IMR-90 (cell line): ENCODE results near the gene LRFN4.
A peak's percentile ranks its signal among the peaks of the same experiment; 100 is the strongest.

Experiments used
- BHLHE40 ChIP-seq: fragments of 150-350 bp; IDR thresholded peaks from 2 replicates; pipeline ENCODE4 v1.6.1; 2016; ENCODE audit warnings: mild to moderate bottlenecking, low read depth, low read length
- CEBPB ChIP-seq: IDR thresholded peaks from 2 replicates; pipeline ENCODE4 v1.6.1; 2012; ENCODE audit warnings: low read depth, low read length, improper control_type of control experiment
- POLR2A ChIP-seq: IDR thresholded peaks from 2 replicates; pipeline ENCODE4 v1.6.1; 2012; ENCODE audit warnings: mild to moderate bottlenecking, low read depth, low read length
- RAD21 ChIP-seq: IDR thresholded peaks from 2 replicates; pipeline ENCODE4 v1.6.1; 2012; ENCODE audit warnings: low read length, improper control_type of control experiment
- RCOR1 ChIP-seq: IDR thresholded peaks from 2 replicates; pipeline ENCODE4 v1.6.1; 2012; ENCODE audit warnings: mild to moderate bottlenecking, low read length, improper control_type of control experiment; ENCODE audit not compliant: insufficient replicate concordance
- SMC3 ChIP-seq: fragments of 150-350 bp; IDR thresholded peaks from 2 replicates; pipeline ENCODE4 v1.6.1; 2016; ENCODE audit warnings: low read depth, mild to moderate bottlenecking, antibody characterized with exemption, low read length, moderate library complexity
- TF ChIP-seq, protein P1 (sequence below): conservative IDR thresholded peaks from 2 replicates; pipeline ENCODE4 v1.5.1; 2012; ENCODE audit warnings: mild to moderate bottlenecking, low read depth, low read length, improper control_type of control experiment
- TF ChIP-seq, protein P2 (sequence below): fragments of 150-350 bp; IDR thresholded peaks from 2 replicates; pipeline ENCODE4 v1.6.1; 2016; ENCODE audit warnings: low read depth, mild to moderate bottlenecking, low read length, moderate library complexity, borderline replicate concordance

DNA sequence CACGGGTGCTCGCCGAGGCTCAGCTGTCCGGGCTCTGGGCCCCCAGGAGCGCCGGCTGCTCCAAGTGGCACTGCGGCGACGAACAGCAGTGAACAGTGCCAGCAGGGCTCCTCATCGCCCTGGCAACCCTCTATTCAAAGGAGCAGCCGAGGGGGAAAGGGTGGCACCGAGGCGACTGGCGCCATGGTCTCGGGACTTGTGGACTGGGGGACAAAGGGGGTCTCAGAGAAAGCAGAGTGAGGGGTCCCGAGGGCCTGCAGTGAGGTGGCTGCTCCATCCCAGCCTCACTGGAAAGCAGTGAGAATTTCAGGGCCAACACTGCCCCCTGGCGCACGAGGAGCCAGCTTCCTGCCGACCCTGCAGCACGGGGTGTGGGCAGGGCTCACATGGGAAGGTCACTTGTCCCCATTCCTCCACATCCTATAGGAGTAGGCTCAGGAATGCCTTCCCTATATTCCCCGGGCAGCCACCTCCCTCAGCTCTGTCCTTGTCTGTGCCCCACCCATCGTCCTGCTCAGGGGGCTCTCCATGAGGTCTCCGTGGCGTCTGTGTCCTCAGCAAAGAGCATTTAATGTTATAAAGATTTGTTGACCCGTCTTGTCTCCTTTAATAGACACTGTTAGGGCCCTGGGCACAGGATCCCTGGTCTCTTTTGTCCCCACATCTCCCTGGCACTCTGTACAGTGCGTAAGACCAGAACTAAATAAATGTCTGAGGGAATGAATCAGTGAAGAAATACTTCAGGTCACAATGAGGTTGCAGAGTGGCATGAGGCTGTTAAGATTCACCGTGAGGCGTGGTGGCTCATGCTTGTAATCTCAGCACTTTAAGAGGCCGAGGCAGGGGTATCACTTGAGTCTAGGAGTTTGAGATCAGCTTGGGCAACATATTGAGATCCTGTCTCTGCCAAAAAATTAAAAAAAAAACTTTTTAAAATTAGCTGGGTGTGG is 26.4 kb downstream of the LRFN4 start:
- TF ChIP-seq, protein P1, sequence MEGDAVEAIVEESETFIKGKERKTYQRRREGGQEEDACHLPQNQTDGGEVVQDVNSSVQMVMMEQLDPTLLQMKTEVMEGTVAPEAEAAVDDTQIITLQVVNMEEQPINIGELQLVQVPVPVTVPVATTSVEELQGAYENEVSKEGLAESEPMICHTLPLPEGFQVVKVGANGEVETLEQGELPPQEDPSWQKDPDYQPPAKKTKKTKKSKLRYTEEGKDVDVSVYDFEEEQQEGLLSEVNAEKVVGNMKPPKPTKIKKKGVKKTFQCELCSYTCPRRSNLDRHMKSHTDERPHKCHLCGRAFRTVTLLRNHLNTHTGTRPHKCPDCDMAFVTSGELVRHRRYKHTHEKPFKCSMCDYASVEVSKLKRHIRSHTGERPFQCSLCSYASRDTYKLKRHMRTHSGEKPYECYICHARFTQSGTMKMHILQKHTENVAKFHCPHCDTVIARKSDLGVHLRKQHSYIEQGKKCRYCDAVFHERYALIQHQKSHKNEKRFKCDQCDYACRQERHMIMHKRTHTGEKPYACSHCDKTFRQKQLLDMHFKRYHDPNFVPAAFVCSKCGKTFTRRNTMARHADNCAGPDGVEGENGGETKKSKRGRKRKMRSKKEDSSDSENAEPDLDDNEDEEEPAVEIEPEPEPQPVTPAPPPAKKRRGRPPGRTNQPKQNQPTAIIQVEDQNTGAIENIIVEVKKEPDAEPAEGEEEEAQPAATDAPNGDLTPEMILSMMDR, result peak; percentile 51
- no peak for TF ChIP-seq POLR2A
- peak; percentile 52 for TF ChIP-seq RAD21
- 0 out of 2 replicates have a peak, but pooled peaks have one; percentile 21 for TF ChIP-seq BHLHE40
- peak; percentile 15; the same call in 1 of the 2 replicates for TF ChIP-seq SMC3
- TF ChIP-seq, protein P2, sequence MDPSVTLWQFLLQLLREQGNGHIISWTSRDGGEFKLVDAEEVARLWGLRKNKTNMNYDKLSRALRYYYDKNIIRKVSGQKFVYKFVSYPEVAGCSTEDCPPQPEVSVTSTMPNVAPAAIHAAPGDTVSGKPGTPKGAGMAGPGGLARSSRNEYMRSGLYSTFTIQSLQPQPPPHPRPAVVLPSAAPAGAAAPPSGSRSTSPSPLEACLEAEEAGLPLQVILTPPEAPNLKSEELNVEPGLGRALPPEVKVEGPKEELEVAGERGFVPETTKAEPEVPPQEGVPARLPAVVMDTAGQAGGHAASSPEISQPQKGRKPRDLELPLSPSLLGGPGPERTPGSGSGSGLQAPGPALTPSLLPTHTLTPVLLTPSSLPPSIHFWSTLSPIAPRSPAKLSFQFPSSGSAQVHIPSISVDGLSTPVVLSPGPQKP, result no peak
- TF ChIP-seq CEBPB, result peak; percentile 62
- no peak for TF ChIP-seq RCOR1
